Measurements from ENCODE around the gene TRAPPC5.

DNA sequence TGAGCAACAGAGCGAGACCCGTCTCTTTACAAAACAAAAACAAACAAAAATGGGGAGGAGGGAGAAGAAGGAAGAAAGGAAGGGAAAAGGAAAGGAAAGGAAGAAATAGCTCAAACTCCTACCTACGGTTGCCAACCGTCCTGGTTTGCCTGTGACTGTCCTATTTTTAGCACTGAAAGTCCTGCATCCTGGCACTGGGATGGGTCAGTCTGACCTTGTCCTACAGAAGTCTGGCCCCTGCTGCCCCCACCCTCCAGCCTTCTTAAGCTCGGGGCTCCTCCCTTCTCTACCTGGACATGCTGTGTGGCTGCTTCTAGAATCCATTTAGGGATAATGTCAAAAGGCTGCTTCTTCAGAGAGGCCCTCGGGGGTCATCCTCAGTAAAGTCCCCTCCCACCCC, 45.0 kb upstream of the TRAPPC5 start:
- TF ChIP-seq, protein P1, sequence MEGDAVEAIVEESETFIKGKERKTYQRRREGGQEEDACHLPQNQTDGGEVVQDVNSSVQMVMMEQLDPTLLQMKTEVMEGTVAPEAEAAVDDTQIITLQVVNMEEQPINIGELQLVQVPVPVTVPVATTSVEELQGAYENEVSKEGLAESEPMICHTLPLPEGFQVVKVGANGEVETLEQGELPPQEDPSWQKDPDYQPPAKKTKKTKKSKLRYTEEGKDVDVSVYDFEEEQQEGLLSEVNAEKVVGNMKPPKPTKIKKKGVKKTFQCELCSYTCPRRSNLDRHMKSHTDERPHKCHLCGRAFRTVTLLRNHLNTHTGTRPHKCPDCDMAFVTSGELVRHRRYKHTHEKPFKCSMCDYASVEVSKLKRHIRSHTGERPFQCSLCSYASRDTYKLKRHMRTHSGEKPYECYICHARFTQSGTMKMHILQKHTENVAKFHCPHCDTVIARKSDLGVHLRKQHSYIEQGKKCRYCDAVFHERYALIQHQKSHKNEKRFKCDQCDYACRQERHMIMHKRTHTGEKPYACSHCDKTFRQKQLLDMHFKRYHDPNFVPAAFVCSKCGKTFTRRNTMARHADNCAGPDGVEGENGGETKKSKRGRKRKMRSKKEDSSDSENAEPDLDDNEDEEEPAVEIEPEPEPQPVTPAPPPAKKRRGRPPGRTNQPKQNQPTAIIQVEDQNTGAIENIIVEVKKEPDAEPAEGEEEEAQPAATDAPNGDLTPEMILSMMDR (conservative IDR thresholded peaks at IDR 0.05) = no peak
- no peak for TF ChIP-seq ZFX (IDR thresholded peaks at IDR 0.05)
